GM19452 (cell line): ENCODE results near the gene FCRL2.
"Not testable (repeated sequence)": the region's sequence is repeated elsewhere in the genome, so short reads cannot be mapped to it uniquely, and the experiment has no call there.

Source experiments
- ATAC-seq: cut with Tn5 transposase; IDR thresholded peaks from one replicate; pipeline ENCODE4 v1.9.1; 2021; ENCODE audit not compliant: unreplicated experiment

FCRL2 gene

DNA sequence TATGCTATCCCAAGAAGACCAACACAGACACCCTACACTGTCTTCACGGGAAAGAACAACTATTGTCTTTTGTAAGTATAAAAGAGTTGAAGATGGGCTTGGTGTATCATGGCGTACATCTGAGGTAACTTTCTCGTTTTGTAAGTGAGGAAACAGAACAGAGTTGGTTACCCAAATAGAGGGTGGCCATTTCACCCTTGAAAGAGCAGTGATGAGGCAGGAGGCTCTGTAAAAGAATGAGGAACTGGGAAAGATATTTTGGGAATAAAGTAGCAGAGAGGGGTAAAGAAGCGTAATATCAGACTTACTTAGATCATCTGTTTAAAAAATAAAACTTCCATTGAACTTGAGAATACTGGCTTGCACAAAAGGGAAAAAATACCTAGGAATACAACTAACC, 18.9 kb downstream of the FCRL2 start:
- no peak for ATAC-seq

DNA sequence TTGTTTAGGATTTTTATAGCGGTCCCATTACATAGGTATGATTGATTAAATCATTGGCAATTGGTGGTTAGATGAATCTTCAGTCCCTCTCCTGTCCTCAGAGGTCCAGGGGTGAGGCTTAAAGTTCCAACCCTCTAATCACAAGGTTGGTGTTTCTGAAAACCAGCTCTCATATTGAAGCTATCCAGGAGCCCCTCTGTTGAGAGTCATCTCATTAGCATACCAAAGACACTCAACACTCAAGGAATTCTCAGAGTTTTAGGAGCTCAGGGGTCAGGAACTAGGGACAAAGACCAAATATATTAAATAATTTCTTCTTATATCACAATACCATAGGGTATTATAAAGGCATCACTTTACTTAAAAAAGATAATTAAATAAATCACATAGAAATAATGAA, 23.3 kb downstream of the FCRL2 start:
- ATAC-seq, result no peak

DNA sequence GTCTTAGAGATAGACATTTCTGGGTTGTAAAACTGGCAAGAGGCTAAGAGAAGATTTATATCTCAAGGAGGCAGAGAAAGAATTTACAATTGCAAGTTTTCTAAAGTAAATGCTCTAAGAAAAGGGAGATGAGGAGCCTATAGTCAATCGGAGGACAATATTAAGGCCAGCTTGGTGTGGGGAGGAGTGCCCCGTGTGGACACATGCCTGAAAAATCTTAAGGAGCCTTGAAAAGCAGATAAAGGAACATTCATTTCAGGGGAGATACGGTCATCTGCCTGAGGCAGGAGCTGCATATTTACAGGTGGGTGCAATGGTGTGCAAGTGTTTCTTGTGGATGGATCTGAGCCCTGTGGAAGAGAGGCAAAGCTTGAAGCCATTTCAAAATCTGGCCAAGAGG, 25.6 kb downstream of the FCRL2 start:
- no peak for ATAC-seq

DNA sequence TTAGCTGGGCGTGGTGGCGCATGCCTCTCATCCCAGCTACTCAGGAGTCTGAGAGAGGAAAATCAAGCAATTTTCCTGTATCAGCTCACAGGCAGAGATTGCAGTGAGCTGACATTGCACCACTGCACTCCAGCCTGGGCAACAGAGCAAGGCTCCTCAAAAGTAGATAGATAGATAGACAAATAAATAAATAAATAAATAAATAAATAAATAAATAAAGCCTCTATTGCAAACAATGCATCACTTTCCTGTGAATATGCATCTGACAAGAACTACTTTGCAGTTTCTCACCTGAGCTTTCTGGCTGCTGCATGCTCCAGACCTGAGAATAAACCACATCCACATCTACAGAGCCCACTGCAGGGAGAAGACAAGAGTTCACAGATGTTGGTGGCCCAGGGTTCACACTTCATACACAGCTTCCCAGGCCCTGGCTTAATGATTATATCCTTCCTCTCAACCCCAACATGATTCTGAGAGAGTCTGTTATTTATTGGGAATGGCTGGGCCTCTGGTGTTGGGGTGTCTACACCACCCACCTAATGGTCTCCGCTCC, 28.6 kb downstream of the FCRL2 start:
- no peak for ATAC-seq

DNA sequence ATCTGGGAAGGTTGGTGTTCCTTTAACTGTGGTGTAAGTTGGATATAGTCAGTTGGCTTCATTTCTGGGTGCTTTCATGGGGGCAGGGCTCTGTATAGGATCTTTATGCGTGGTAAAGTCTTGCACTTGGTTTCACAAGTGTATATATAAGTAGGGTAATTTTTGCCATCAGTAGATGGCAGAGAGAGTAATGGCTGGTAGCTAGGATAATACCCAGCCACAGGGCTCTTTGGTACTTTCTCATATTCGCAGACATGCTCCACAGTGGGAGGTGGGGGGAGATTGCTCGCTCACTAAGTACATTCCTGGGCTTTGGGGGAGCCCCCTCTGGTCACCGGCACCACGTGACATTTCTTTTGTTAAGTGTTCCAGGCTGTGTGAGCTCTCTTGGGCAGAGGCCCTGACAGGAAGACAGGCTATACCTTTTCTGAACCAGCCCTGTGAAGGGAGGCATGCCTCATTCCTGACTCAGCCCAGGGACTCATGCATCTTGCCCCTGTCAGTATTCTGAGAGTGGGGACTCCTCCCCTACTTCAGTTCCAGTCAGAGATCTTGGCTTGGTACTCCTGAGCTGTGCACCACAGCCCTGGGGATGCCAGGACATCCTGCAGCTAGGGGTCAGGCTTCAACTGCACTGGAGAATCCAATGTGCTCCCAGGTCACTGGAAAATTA, 37.6 kb downstream of the FCRL2 start:
- no peak for ATAC-seq

DNA sequence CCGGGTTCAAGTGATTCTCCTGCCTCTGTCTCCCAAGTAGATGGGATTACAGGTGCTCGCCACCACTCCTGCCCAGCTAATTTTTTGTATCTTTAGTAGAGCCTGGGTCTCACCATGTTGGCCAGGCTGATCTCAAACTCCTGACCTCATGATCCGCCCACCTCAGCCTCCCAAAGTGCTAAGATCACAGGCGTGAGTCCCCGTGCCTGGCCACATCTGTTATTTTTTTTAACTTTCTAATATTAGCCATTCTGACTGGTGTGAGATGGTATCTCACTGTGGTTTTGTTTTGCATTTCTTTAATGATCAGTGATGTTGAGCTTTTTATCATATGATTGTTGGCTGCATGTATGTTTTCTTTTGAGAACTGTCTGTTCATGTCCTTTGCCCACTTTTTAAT, 40.9 kb downstream of the FCRL2 start:
- not testable (repeated sequence) for ATAC-seq

DNA sequence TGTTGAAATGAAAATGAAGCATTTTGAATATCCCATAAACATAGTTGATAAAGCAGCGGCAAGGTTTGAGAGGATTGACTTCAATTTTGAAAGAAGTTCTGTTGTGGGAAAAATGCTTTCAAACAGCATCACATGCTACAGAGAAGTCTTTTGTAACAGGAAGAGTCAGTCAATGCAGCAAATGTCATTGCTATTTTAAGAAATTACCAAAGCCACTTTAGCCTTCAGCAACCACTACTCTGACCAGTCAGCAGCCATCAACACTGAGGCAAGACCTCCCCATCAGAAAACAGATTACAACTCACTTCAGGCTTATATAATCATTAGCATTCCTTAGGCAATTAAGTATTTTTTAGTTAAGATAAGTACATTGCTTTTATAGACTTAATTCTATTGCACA, 42.6 kb downstream of the FCRL2 start:
- ATAC-seq, result no peak

DNA sequence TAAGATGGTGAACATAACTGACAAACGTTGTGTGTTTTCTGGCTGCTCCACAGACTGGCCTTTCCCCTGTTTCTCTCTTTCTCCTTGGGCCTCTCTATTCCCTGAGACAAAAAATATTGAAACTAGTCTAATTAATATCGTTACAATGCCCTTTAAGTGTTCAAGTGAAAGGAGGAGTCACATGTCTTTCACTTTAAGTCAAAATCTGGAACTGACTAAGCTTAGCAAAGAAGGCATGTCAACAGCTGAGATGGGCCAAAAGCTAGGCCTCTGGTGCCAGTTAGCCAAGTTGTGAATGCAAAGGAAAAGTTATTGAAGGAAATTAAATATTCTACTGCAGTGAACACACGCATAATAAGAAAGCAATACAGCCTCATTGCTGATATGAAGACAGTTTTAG, 44.2 kb downstream of the FCRL2 start:
- no peak for ATAC-seq

DNA sequence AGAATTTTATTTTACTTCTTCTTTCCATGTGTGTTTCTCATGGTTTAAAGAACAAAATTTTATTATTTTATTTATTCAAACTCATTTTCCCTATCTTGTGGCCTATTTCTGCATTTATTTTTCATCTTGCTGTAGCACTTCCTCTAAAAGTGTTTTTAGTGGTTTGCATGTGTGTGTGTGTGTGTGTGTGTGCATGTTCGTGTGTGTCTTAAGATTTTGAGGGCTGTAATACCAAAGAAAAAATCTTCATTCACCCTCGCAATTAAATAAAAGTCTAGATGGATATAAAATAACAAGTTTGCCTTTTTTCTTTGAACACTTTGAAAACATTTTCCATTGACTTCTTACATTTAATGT, 51.7 kb downstream of the FCRL2 start:
- no peak for ATAC-seq

DNA sequence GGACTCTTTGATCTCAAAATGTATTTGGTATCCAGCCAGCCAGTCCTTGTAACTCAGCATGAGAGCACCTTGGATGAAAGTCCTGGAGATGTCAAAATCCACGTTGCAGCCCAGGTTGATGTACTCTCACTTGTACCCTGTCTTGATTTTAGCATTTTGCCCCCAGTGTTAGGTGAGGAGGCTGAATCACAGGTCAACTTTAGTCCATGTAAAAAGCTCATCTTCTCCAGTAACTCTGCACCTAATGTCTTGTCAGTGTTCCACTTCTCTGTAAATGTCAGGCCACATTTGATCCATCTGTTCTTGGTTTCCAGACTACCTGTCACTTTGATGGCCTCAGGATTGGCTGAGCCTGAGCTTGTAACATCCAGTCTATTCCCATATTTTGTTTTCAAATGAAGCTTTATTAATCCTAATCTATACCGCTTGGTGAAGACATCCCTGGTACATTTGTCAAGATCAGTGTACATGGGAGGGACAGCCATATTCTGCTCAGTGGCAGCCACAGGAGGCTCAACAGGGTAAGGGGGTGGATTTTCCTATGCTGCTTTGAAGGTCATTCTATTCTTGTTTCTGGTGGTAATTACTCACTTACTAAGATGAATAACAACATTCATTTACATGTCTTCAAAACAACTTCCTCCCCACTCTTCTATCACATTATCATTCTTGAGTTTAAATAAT, 52.3 kb downstream of the FCRL2 start:
- no peak for ATAC-seq

DNA sequence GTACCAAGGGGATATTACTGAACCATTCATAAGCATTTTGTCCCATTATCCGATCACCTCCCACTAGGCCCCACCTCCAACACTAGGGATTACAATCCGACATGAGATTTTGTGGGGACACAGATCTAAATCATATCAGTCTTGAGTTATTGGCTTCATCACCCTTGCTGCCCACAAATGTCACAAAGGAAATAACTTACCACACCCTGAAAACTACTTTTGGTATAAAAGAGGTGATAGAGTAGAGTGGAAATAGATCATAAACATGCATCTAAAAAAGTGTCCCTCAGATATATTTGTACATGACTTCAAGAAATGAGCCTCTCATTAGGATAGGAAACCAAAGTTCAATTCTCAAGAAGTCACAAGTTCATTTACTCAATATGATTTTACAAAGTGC, 53.8 kb downstream of the FCRL2 start:
- no peak for ATAC-seq

DNA sequence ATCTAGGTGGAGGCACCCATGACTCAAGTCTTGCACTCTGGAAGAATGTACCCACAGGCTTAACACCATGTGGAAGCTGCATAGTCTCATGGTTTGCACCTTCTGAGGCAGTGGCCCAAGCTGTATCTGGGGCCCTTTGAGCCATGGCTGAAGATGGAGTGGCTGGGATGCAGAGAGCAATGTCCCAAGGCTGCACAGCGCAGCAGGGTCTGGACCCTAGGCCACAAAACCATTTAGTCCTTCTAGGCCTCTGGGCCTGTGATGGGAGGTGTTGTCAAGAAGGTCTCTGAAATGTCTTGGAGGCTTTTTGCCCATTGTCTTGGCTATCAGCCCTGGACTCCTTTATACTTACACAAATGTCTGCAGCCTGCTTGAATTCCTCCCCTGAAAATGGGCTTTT, 54.9 kb downstream of the FCRL2 start:
- no peak for ATAC-seq

DNA sequence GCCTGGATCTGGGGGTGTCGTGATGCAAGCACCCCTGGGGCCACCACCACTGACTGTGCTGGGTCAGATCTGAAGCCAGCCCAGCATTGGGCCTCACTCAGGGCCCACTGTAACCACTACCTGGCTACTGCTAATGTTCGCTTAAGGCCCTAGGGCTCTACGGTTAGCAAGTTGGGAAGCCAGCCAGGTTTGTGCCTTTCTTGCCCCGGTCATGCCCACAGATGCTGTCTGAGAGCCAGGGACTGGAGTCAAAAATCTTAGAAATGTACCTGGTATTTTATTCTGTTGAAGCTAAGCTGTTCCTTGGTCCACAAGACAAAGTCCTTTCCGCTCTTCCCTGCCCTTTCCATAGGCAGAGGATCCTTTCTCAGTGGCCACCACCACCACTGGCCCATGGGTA, 61.2 kb downstream of the FCRL2 start:
- no peak for ATAC-seq

DNA sequence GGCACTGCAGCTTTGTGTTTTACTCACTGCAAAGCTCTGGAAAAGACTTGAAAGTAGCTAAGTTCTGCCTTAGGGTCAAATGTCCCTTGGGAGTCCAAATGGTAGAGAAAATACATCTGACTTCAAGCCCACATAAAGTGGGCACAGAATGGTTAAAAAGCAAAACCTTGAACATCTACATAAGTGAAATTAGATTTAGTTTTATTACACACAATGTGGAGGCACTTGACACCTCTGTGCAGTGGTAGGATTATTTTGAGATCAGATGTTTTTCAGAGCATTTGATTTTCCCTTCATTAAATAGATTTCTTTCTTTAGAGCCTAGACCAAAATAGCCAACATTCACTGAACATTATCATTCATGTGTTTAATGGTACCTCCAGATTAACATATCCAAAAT, 65.1 kb downstream of the FCRL2 start:
- no peak for ATAC-seq

DNA sequence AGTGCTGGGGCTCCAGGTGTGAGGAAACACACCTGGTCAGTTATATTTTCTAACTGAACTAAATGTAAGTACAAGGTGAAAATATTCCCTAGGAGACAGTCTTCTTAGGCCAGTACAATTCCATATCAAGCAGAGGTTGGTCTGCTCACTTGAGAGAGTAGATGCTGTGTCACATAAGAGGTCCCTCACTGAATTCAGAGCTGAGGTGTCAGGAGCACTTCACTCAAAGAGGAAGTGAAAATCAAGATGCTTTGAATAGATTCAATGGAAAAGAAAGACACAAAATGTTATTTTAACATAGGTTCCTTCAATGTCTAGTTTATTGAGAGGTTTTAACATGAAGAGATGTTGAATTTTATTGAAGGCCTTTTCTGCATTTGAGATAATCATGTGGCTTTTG, 72.1 kb downstream of the FCRL2 start:
- ATAC-seq, result no peak

DNA sequence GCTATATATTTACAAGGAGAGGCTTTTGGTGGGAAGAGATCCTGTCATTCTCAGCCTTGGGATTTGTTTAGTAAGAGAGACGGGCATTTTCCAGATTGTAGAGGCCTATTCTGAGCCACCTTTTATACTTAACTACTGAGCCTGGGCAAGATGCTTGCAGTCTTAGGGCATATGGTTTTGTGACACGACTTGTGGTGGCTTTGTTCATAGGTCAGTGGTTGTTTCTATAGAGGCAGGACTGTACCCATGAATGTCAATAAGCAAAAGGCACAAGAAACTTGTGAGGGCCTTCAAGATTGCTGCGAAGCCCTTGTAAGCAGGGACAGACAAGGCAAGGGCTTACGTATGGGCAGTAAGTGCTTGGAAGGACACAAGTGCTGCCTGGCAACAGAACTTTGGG, 73.0 kb downstream of the FCRL2 start:
- ATAC-seq, result no peak

DNA sequence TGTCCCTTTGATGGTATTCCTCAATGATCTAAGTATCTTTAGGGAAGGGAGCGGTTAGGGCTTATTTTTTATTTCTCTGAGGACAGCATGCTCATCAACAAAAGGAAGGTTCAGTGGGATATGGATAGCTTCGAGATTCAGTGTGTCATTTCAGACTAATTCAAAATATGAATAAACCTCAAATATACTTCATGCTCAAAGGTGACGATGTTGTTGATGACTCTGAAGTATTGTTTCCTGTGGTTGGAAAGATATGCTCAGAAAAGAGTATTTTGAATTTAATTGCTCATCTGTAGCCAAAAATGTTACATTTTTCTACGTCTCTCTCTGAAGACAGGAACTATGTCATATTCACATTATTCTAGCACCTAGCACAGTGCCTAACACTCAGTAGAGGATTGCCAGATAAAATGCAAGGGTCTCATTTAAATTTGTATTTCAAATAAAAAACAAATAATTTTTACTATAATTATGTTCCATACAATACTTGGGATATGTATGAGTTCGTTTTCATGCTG, 74.6 kb downstream of the FCRL2 start:
- ATAC-seq, result no peak

DNA sequence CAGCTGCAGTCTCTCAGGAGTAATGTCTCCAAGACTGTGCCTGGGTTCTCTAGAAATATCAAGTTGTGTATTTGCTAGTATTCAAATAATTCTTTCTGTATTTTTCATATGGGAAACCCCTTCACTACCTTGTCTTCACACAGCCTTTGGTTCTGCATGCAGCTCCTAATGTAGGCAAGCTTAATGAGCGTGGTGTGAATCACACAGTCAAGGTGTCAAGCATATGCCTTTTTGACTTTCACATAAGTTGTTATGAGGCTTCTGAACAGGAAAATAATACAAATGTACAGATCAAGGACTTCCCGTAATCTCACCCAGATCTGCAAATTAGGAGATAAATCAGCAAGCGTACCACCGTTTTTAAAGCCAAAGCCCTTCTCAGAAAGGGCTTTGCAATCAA, 76.2 kb downstream of the FCRL2 start, which contains the start of gene FCRL3:
FCRL3 (minus strand) TSS at position 38 of the 400 bp plus-strand sequence. CDS start 280 bp downstream, outside the sequence.
- ATAC-seq, result no peak

DNA sequence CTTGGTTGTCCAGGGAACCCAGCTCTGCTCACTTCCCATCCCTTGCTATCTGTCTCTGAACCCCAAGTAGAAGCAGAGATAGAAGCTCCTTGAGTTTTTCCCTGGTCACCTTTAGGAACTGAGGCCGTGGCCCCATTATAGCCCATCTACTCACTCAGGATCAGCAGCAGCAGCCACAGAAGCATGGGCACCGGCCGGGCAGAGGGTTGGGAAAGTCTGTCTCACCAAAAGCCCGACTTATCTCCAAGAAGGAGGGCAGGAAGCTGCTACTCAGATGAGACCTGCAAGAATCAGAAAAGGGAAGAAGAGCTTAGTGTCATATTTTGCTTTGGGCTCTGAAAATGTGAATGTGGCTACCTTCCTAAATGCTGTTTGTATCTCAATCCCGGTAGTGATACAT, 76.6 kb downstream of the FCRL2 start:
- ATAC-seq, result no peak

DNA sequence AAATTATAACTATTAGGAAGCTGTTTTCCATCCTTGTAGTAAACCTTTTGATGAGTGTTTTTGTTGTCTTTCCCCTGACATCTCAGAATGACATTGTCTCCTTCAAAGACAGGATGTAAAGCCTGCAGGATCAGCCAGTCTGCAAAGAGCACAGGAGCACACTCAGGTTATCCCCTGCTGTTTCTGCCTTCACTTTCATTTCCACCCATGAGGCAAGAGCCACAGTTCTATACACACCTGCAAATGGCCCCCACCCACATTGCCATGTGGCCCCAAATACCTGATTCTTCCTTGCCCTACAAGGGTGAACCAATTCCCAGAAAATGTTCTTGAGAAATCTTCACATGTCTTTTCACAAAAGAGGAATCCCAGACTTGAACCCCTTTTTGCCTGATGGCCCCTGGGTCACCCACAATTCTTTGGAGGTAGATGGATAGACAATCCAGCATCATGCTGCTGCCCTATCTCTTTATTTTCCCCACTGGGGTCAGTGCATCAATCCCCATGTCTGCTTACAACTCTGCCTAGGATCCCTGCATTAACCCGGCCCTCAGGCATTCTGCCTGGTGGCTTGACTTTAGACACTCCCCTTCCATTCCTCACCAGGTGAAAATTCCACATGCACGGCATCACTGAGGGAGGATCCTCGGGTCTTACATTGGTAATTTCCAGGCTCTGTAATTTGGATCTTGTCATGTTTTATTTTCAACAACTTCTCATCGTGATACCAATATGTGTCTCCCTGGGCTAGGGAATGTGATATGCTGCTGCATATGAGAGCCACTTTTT, 79.0 kb downstream of the FCRL2 start:
- no peak for ATAC-seq

DNA sequence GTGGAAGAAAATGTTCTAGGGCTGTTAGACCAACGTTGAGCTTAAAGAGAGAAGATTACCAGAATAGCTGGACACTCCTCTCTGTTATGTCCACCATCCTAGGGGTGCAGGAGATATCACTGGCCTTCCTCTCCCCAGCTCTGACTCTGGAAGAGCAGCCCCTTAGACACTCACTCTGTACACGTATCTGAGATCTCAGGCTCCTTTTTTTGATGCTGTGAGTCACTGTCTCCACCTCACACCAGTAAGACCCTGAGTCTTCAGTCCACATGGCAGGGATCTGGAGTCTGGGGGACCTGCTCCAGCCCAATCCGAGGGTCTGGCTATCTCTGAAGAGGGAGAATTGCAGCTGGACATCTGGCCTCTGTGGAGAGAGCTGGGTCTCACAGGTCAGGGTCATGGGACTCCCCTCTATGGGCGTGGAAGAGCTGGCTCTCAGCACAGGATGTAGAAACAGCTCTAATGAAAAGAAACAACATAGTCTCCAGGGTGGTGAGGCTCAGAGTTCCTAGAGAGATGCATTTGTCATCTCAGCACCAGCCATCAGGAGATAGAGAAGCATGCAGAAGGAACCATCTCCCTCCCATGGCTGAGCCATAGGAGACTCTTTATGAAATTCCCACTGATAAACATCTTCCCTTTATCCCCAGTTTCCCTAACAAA, 79.8 kb downstream of the FCRL2 start:
- ATAC-seq, result no peak
